Left cardiac atrium (tissue), 4 donors: ENCODE measurements around the gene GRIP1. TPM values are rescaled to one million over a fixed set of nuclear protein-coding genes. Genes with fewer than 3 reads are reported as not detected.

Source experiments
- ATAC-seq, 2 donors: fragments of 200-7000 bp; cut with Tn5 transposase; one replicate each; pipeline ENCODE4 v1.9.1; 2020; ENCODE audit warnings: mild to moderate bottlenecking in 2 of 2, moderate library complexity in 2 of 2
- DNase-seq: peaks from one replicate; pipeline ENCODE4 v3.0.0-alpha.2; 2020
- intact Hi-C, 2 donors: fragments of 100-400 bp; cut with DNase I; formaldehyde crosslinking; loops; one replicate each; pipeline versions ENCODE4 v1.14.1 to v1.15.1; 2022 to 2023
- total RNA-seq, 2 donors: library from RNA; stranded (reverse); fragmentation: NEBNext Ultra II Directional; extraction: Animal tissue kit (Norgen Biotek cat#: 25700); gene quantifications; one replicate each; pipeline ENCODE4 v1.2.1, GENCODE V29; 2021
- donor health status: DM: no; HTN: yes; CAD: no.
- donor health status: DM: no; HTN: yes; CAD: no; lungs with severe emphysema.
- donor health status: DM: yes; HTN: yes; CAD: no.
- donor health status: Dilated cardiomyopathy.

GRIP1 gene
- total RNA-seq, 2 donors from 2014 or later = 12.7 to 21.0 TPM

GRCh38 chr12:66662179-66662578 is 16.7 kb downstream of the GRIP1 start:
- DNase-seq (no peak), ATAC-seq (no peak)
- intact Hi-C loops = no loop called here

- intact Hi-C loops = no loop called here
- ATAC-seq (no peak), DNase-seq (no peak)
Measured at GRCh38 chr12:66661357-66661756, 17.5 kb downstream of the GRIP1 start.

GRCh38 chr12:66653796-66654195 is 25.1 kb downstream of the GRIP1 start:
- intact Hi-C loops = no loop called here
- ATAC-seq (no peak), DNase-seq (no peak)

- ATAC-seq (no peak), DNase-seq (no peak)
- intact Hi-C loops = no loop called here
Measured at GRCh38 chr12:66648033-66648735, 30.7 kb downstream of the GRIP1 start.

- intact Hi-C loops = no loop called here
- no peak for ATAC-seq
Measured at GRCh38 chr12:66647034-66647691, 31.7 kb downstream of the GRIP1 start.

GRCh38 chr12:66644151-66644550 is 34.7 kb downstream of the GRIP1 start:
- intact Hi-C loops = no loop called here
- DNase-seq = no peak

More at GRCh38 chr12:66647034-66647691, 31.7 kb downstream of the GRIP1 start:
- no peak for DNase-seq

GRCh38 chr12:66640691-66641460 is 38.0 kb downstream of the GRIP1 start:
- ATAC-seq = no peak
- DNase-seq = no peak
- intact Hi-C loops = no loop called here

More at GRCh38 chr12:66644151-66644550, 34.7 kb downstream of the GRIP1 start:
- no peak for ATAC-seq

- DNase-seq = no peak
- ATAC-seq = no peak
- intact Hi-C loops = no loop called here
Measured at GRCh38 chr12:66638666-66639065, 40.2 kb downstream of the GRIP1 start.

- peak in 1 of 2 donors; percentile 30 for ATAC-seq
- intact Hi-C loops = no loop called here
Measured at GRCh38 chr12:66637699-66638301, 41.1 kb downstream of the GRIP1 start.

GRCh38 chr12:66636771-66637170 is 42.1 kb downstream of the GRIP1 start:
- peak; percentile 91 to 92 for ATAC-seq
- intact Hi-C loops = no loop called here
- no peak for DNase-seq

More at GRCh38 chr12:66637699-66638301, 41.1 kb downstream of the GRIP1 start:
- DNase-seq = no peak

GRCh38 chr12:66633676-66634075 is 45.2 kb downstream of the GRIP1 start:
- ATAC-seq (peak; percentile 70 to 85), DNase-seq (no peak)
- intact Hi-C loops = no loop called here

GRCh38 chr12:66629138-66629870 is 49.6 kb downstream of the GRIP1 start:
- peak; percentile 59 to 74 for ATAC-seq
- DNase-seq = no peak
- intact Hi-C loops = no loop called here

- intact Hi-C loops = no loop called here
- ATAC-seq (no peak), DNase-seq (no peak)
Measured at GRCh38 chr12:66627988-66628317, 50.9 kb downstream of the GRIP1 start.

- intact Hi-C loops = no loop called here
- ATAC-seq (peak; percentile 50 to 70), DNase-seq (peak; percentile 24)
Measured at GRCh38 chr12:66627270-66627987, 51.4 kb downstream of the GRIP1 start.

- DNase-seq (no peak), ATAC-seq (no peak)
- intact Hi-C loops = no loop called here
Measured at GRCh38 chr12:66624806-66625205, 54.1 kb downstream of the GRIP1 start.

GRCh38 chr12:66623455-66623854 is 55.4 kb downstream of the GRIP1 start:
- no peak for ATAC-seq
- intact Hi-C loops = no loop called here
- DNase-seq = no peak

GRCh38 chr12:66620688-66621087 is 58.2 kb downstream of the GRIP1 start:
- intact Hi-C loops = no loop called here
- no peak for DNase-seq
- ATAC-seq = no peak

GRCh38 chr12:66620026-66620425 is 58.9 kb downstream of the GRIP1 start:
- DNase-seq (no peak), ATAC-seq (no peak)
- intact Hi-C loops = no loop called here

- intact Hi-C loops = no loop called here
- DNase-seq = no peak
- no peak for ATAC-seq
Measured at GRCh38 chr12:66617991-66618390, 60.9 kb downstream of the GRIP1 start.
